Lung (tissue), 12 donors: Measurements from ENCODE around the gene EHMT1. TPM values are rescaled to one million over a fixed set of nuclear protein-coding genes. Genes with fewer than 3 reads are reported as not detected.

ENCODE experiments used
- ATAC-seq: fragments of 200-7000 bp; cut with Tn5 transposase; one replicate; pipeline ENCODE4 v1.9.1; 2020; ENCODE audit warnings: moderate number of reproducible peaks; ENCODE audit not compliant: insufficient read depth, low FRiP score
- DNase-seq, 3 donors: peaks; one replicate each; pipeline ENCODE4 v3.0.0-alpha.2; 2013 to 2017
- H3K27ac ChIP-seq, 2 donors: one replicate each; pipeline ENCODE4 v1.5.1; 2013; ENCODE audit warnings: mild to moderate bottlenecking in 2 of 2, moderate library complexity in 2 of 2, control low read depth in 1 of 2, inconsistent platforms in 1 of 2, low read depth in 1 of 2, low read length in 1 of 2
- H3K27me3 ChIP-seq, 3 donors: one replicate each; pipeline ENCODE4 v1.5.1; 2013; ENCODE audit warnings: low read length in 2 of 3; ENCODE audit not compliant: control insufficient read depth in 3 of 3, insufficient read depth in 3 of 3
- H3K36me3 ChIP-seq, 4 donors: one replicate each; pipeline ENCODE4 v1.5.1; 2013; ENCODE audit warnings: low read length in 4 of 4, mild to moderate bottlenecking in 1 of 4, moderate library complexity in 1 of 4; ENCODE audit not compliant: control insufficient read depth in 4 of 4, insufficient read depth in 4 of 4
- H3K4me1 ChIP-seq, 5 donors: one replicate each; pipeline ENCODE4 v1.5.1; 2013; ENCODE audit warnings: low read length in 5 of 5, mild to moderate bottlenecking in 2 of 5, moderate library complexity in 1 of 5; ENCODE audit not compliant: control insufficient read depth in 5 of 5, insufficient read depth in 5 of 5
- H3K4me3 ChIP-seq: one replicate; pipeline ENCODE4 v1.5.1; 2013; ENCODE audit warnings: mild to moderate bottlenecking, control low read depth, moderate library complexity
- H3K9ac ChIP-seq, 2 donors: one replicate each; pipeline ENCODE4 v1.5.1; 2013; ENCODE audit warnings: low read length in 2 of 2, control low read depth in 1 of 2; ENCODE audit not compliant: insufficient read depth in 1 of 2
- H3K9me3 ChIP-seq, 4 donors: one replicate each; pipeline ENCODE4 v1.5.1; 2013; ENCODE audit warnings: low read length in 3 of 4, mild to moderate bottlenecking in 1 of 4, moderate library complexity in 1 of 4; ENCODE audit not compliant: control insufficient read depth in 4 of 4, insufficient read depth in 3 of 4
- WGBS, 2 donors: extraction: QIAGEN DNeasy Blood & Tissue Kit; methylation state at CpG; one replicate each; pipeline ENCODE4 v1.1.7; 2013; 5-methylcytosine and 5-hydroxymethylcytosine counted together
- polyA plus RNA-seq, 2 donors: library from polyadenylated mRNA; stranded (reverse); fragments of 200-250 nt; gene quantifications; one replicate each; pipeline ENCODE4 v1.2.1, GENCODE V29; 2013
- total RNA-seq, 2 donors: library from RNA; depleted of rRNA in 1 of 2; stranded (reverse); fragments of >200 nt in 1 of 2; gene quantifications; one replicate each; pipeline ENCODE4 v1.2.1, GENCODE V29; 2014 to 2021
- TF ChIP-seq, protein P1 (sequence below): IDR thresholded peaks from 2 replicates; pipeline ENCODE4 v1.5.1; 2012; ENCODE audit warnings: mild to moderate bottlenecking; ENCODE audit errors: control extremely low read depth, extremely low read depth
- donor health status: control.
- donor health status: control.
- donor health status: Bipolar disorder and iron deficiency.
- donor health status: healthy.
- donor health status: DM: yes; HTN: yes; CAD: no.

Gene EHMT1
- total and polyA plus RNA-seq, 4 donors, result 32.2 to 91.5 (median 58.1) TPM

DNA sequence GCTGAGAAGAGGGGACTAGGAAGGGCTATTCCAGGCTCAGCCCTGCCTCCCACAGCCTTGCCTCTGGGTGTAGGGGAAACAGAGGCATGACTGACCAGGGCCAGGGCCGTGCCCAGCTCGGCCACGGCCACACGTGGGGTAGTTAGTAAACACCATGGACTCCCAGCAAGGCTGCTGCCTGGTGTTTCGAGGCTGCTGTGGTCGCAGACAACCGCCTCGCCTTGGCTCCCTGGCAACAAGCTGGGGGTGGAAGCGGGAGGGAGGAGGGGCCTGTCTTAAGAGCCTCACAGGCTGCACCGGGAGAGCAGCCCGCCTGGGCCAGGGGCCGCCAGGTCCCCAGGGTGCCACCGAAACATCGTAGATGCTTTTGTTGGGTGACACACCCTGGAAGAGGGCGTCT, 168.6 kb downstream of the EHMT1 start:
- Histone ChIP-seq H3K36me3 (peaks cover 16 to 41% (median 27%) of the 10 kb centered on the region in 4 donors), H3K4me1 (peaks cover 0 to 5% (median 0%) of the 10 kb centered on the region in 5 donors), H3K27ac (no peak overlapping the region), H3K4me3 (no peak overlapping the region), H3K9me3 (no peaks in the 10 kb centered on the region), H3K27me3 (no peaks in the 10 kb centered on the region), H3K9ac (no peak overlapping the region)
- TF ChIP-seq, protein P1, sequence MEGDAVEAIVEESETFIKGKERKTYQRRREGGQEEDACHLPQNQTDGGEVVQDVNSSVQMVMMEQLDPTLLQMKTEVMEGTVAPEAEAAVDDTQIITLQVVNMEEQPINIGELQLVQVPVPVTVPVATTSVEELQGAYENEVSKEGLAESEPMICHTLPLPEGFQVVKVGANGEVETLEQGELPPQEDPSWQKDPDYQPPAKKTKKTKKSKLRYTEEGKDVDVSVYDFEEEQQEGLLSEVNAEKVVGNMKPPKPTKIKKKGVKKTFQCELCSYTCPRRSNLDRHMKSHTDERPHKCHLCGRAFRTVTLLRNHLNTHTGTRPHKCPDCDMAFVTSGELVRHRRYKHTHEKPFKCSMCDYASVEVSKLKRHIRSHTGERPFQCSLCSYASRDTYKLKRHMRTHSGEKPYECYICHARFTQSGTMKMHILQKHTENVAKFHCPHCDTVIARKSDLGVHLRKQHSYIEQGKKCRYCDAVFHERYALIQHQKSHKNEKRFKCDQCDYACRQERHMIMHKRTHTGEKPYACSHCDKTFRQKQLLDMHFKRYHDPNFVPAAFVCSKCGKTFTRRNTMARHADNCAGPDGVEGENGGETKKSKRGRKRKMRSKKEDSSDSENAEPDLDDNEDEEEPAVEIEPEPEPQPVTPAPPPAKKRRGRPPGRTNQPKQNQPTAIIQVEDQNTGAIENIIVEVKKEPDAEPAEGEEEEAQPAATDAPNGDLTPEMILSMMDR, result no peak
- DNase-seq (no peak), ATAC-seq (no peak)
- 93 to 95% methylated on average over 15 of the region's 15 CpGs for WGBS, 2 donors

DNA sequence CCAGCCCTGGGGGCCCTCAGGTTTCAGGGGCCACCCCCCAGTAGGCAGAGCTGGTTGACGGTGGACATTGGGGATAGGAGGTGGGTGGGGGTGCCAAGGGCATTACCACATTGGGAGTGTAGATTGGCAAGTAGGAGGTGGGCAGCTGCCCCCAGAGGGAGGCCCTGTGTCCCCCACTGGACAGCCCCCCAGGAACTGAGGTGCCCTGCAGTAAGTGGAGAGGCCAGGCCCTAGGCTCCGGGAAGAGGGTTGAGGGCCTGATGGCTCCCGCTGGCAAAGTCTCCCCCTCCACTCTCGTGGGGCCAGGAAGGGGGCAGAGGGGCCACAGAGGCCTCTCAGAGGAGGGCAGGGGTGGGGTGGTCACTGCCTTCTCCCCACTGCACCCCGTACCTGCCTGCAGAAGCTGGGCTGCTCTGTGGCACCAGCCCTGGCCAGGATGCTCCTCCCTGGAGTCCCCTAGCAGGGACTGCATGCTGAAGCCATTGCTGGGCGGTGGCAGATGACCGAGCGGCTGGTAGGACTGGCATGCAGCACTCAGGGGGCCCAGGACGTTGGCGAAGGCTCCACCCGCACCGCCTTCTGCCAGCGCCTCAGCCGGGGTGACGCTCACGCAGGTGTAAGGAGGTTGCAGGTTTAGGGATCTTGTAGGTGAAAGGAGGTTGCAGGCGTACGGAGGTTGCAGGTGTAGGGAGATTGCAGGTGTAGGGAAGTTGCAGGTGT, 169.1 kb downstream of the EHMT1 start:
- H3K36me3 ChIP-seq, result peaks cover 15 to 37% (median 22%) of the 10 kb centered on the region in 4 donors
- peaks cover 0 to 5% (median 0%) of the 10 kb centered on the region in 5 donors for H3K4me1 ChIP-seq
- H3K27me3 ChIP-seq, result no peaks in the 10 kb centered on the region
- no peak overlapping the region for H3K27ac ChIP-seq
- ATAC-seq, result no peak
- 95 to 97% methylated on average over 18 of the region's 18 CpGs for WGBS, 2 donors
- no peak overlapping the region for H3K4me3 ChIP-seq
- H3K9ac ChIP-seq, result no peak overlapping the region
- H3K9me3 ChIP-seq, result no peaks in the 10 kb centered on the region
- DNase-seq, result no peak
- TF ChIP-seq, protein P1, result no peak

DNA sequence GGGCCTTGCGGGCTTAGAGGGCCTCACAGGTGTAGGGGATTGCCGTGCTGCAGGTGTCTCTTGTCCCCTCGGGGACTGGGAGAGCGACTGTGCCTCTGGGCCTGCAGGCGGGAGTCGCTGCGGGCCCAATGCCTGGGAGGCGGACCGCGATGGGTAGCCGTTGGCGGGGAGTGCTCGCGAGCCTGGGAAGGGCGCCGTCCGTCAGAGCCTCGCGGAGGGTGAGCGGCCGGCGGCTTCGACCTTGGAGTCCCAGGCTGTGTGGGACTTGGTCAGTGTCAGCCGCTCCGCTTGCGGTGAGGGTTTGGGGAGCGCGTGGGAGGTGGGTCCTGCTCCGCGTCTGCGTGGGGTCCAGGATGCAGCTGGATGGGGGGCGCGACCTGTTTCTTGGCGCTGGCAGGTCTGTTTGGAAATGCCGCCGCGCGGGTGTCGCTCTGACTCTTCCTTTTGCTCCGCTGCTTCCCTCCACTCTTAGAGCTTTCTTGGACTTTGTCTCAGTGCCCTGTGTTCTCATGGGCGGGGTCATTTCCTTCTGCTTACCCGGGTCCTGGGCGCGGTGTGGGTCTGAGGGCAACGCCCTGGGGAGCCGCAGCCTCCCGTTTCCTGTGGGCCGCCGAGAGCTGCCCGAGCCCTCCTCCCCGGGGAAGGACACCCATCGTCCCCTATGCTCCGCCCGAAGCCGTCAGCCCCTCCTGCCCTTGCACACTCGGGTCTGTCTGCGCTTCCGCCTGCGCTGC, 169.9 kb downstream of the EHMT1 start:
- no peak for DNase-seq
- Histone ChIP-seq H3K9me3 (no peaks in the 10 kb centered on the region), H3K27ac (peak overlapping the region in 1 of 2 donors; percentile 65), H3K4me3 (no peak overlapping the region), H3K4me1 (peaks cover 0 to 5% (median 0%) of the 10 kb centered on the region in 5 donors), H3K9ac (no peak overlapping the region), H3K27me3 (no peaks in the 10 kb centered on the region), H3K36me3 (peaks cover 14 to 41% (median 21%) of the 10 kb centered on the region in 4 donors)
- WGBS, 2 donors, result 74 to 87% methylated on average over 59 of the region's 59 CpGs
- peak; percentile 46 for ATAC-seq
- TF ChIP-seq, protein P1, result no peak
